ENCODE measurements around the gene JARID2. TPM values are rescaled to one million over a fixed set of nuclear protein-coding genes. Genes with fewer than 3 reads are reported as not detected.
A peak's percentile ranks its signal among the peaks of the same experiment; 100 is the strongest.
"Not testable (repeated sequence)": the region's sequence is repeated elsewhere in the genome, so short reads cannot be mapped to it uniquely, and the experiment has no call there.

Gene JARID2
- total RNA-seq, 3 donors from 2014 or later = 10.6 to 11.8 (median 11.4) TPM

GRCh38 chr6:15288856-15289255 is 43.0 kb downstream of the JARID2 start:
- no peak for ATAC-seq
- Histone ChIP-seq H3K4me1 (ENCODE audit: low read depth) (peaks cover 24% of the 10 kb centered on the region), H3K9me3 (no peaks in the 10 kb centered on the region), H3K36me3 (ENCODE audit: low read depth) (no peaks in the 10 kb centered on the region), H3K4me3 (no peak overlapping the region)
- intact Hi-C loops (cut with DNase I, micrococcal nuclease) = no loop called here
- TF ChIP-seq CTCF (IDR thresholded peaks at IDR 0.05) = no peak
- no peak for DNase-seq

GRCh38 chr6:15289456-15289855 is 43.6 kb downstream of the JARID2 start:
- H3K4me1 ChIP-seq (ENCODE audit: low read depth) = peaks cover 24% of the 10 kb centered on the region
- intact Hi-C loops (cut with DNase I, micrococcal nuclease); H3K36me3 ChIP-seq (ENCODE audit: low read depth); H3K9me3 ChIP-seq; H3K4me3 ChIP-seq: not testable (repeated sequence)
- ATAC-seq (peak; percentile 50), DNase-seq (peak in 1 of 3 donors; percentile 20)

GRCh38 chr6:15290067-15290680 is 44.3 kb downstream of the JARID2 start:
- intact Hi-C loops (cut with DNase I, micrococcal nuclease) = no loop called here
- H3K4me3 ChIP-seq = no peak overlapping the region
- H3K4me1 ChIP-seq (ENCODE audit: low read depth) = peaks cover 22% of the 10 kb centered on the region
- no peak for DNase-seq
- no peaks in the 10 kb centered on the region for H3K36me3 ChIP-seq (ENCODE audit: low read depth)
- TF ChIP-seq CTCF (IDR thresholded peaks at IDR 0.05) = no peak
- H3K9me3 ChIP-seq = no peaks in the 10 kb centered on the region
- ATAC-seq = peak; percentile 51

GRCh38 chr6:15290962-15291704 is 45.3 kb downstream of the JARID2 start:
- no peak for TF ChIP-seq CTCF (IDR thresholded peaks at IDR 0.05)
- DNase-seq (no peak), ATAC-seq (no peak)
- Histone ChIP-seq H3K9me3 (no peaks in the 10 kb centered on the region), H3K4me1 (ENCODE audit: low read depth) (peaks cover 22% of the 10 kb centered on the region), H3K4me3 (no peak overlapping the region), H3K36me3 (ENCODE audit: low read depth) (no peaks in the 10 kb centered on the region)
- intact Hi-C loops (cut with DNase I, micrococcal nuclease) = no loop called here

- ATAC-seq = peak; percentile 51
- no peak for TF ChIP-seq CTCF (IDR thresholded peaks at IDR 0.05)
- H3K4me1 ChIP-seq (ENCODE audit: low read depth) = peaks cover 22% of the 10 kb centered on the region
- H3K36me3 ChIP-seq (ENCODE audit: low read depth) = no peaks in the 10 kb centered on the region
- H3K4me3 ChIP-seq = no peak overlapping the region
- intact Hi-C loops (cut with DNase I, micrococcal nuclease) = no loop called here
- H3K9me3 ChIP-seq = no peaks in the 10 kb centered on the region
- DNase-seq = no peak
Measured at GRCh38 chr6:15292721-15293302, 46.9 kb downstream of the JARID2 start.

- ATAC-seq = no peak
- intact Hi-C loops (cut with DNase I, micrococcal nuclease) = no loop called here
- no peak for TF ChIP-seq CTCF (IDR thresholded peaks at IDR 0.05)
Measured at GRCh38 chr6:15293674-15294073, 47.8 kb downstream of the JARID2 start.

More at GRCh38 chr6:15293674-15294073, 47.8 kb downstream of the JARID2 start:
- Histone ChIP-seq H3K4me1 (ENCODE audit: low read depth) (peaks cover 25% of the 10 kb centered on the region), H3K36me3 (ENCODE audit: low read depth) (no peaks in the 10 kb centered on the region), H3K4me3 (no peak overlapping the region), H3K9me3 (no peaks in the 10 kb centered on the region)
- no peak for DNase-seq

Data from mucosa of descending colon (tissue), 3 donors.